ENCODE results near the gene ADGRA3.

ADGRA3 gene

GRCh38 chr4:22522206-22522605 lies 6.3 kb upstream of the ADGRA3 start:
- H3K9me3 Mint-ChIP-seq = no peaks in the 10 kb centered on the region
- no peak overlapping the region for H3K27ac Mint-ChIP-seq

GRCh38 chr4:22521240-22521639 lies 5.4 kb upstream of the ADGRA3 start:
- H3K4me3 Mint-ChIP-seq = no peak overlapping the region
- peaks cover 21% of the 10 kb centered on the region for H3K27me3 Mint-ChIP-seq
- no peaks in the 10 kb centered on the region for H3K9me3 Mint-ChIP-seq
- no peak overlapping the region for H3K27ac Mint-ChIP-seq
- peaks cover 7% of the 10 kb centered on the region for H3K4me1 Mint-ChIP-seq (ENCODE audit: low read depth)
- H3K36me3 Mint-ChIP-seq (ENCODE audit: low read depth) = no peaks in the 10 kb centered on the region

More at GRCh38 chr4:22522206-22522605, 6.3 kb upstream of the ADGRA3 start:
- H3K4me3 Mint-ChIP-seq = no peak overlapping the region
- peaks cover 13% of the 10 kb centered on the region for H3K27me3 Mint-ChIP-seq
- H3K36me3 Mint-ChIP-seq (ENCODE audit: low read depth) = no peaks in the 10 kb centered on the region
- no peaks in the 10 kb centered on the region for H3K4me1 Mint-ChIP-seq (ENCODE audit: low read depth)

- H3K4me3 Mint-ChIP-seq = peak overlapping the region; percentile 92
- no peaks in the 10 kb centered on the region for H3K9me3 Mint-ChIP-seq
- no peaks in the 10 kb centered on the region for H3K36me3 Mint-ChIP-seq (ENCODE audit: low read depth)
- H3K27me3 Mint-ChIP-seq = peaks cover 38% of the 10 kb centered on the region
- H3K27ac Mint-ChIP-seq = peak overlapping the region; percentile 91
- peaks cover 25% of the 10 kb centered on the region for H3K4me1 Mint-ChIP-seq (ENCODE audit: low read depth)
Observed at GRCh38 chr4:22515145-22515887, 550 bp downstream of the ADGRA3 start.

GRCh38 chr4:22514481-22514880 lies 1.4 kb downstream of the ADGRA3 start:
- Mint-ChIP-seq H3K27ac (no peak overlapping the region), H3K36me3 (ENCODE audit: low read depth) (no peaks in the 10 kb centered on the region), H3K27me3 (peaks cover 38% of the 10 kb centered on the region), H3K4me1 (ENCODE audit: low read depth) (peaks cover 25% of the 10 kb centered on the region), H3K4me3 (peak overlapping the region; percentile 92), H3K9me3 (no peaks in the 10 kb centered on the region)

- Mint-ChIP-seq H3K27ac (no peak overlapping the region), H3K27me3 (peaks cover 37% of the 10 kb centered on the region), H3K36me3 (ENCODE audit: low read depth) (no peaks in the 10 kb centered on the region), H3K4me3 (peak overlapping the region; percentile 92), H3K4me1 (ENCODE audit: low read depth) (peaks cover 25% of the 10 kb centered on the region), H3K9me3 (no peaks in the 10 kb centered on the region)
Observed at GRCh38 chr4:22514001-22514400, 1.9 kb downstream of the ADGRA3 start.

GRCh38 chr4:22512306-22512705 lies 3.6 kb downstream of the ADGRA3 start:
- Mint-ChIP-seq H3K4me3 (no peak overlapping the region), H3K9me3 (no peaks in the 10 kb centered on the region), H3K36me3 (ENCODE audit: low read depth) (no peaks in the 10 kb centered on the region), H3K4me1 (ENCODE audit: low read depth) (peaks cover 25% of the 10 kb centered on the region), H3K27me3 (peaks cover 27% of the 10 kb centered on the region), H3K27ac (no peak overlapping the region)

GRCh38 chr4:22510750-22511149 lies 5.1 kb downstream of the ADGRA3 start:
- H3K4me1 Mint-ChIP-seq (ENCODE audit: low read depth) = peaks cover 20% of the 10 kb centered on the region
- H3K27ac Mint-ChIP-seq = no peak overlapping the region
- H3K9me3 Mint-ChIP-seq = no peaks in the 10 kb centered on the region
- H3K36me3 Mint-ChIP-seq (ENCODE audit: low read depth) = no peaks in the 10 kb centered on the region
- no peak overlapping the region for H3K4me3 Mint-ChIP-seq
- peaks cover 18% of the 10 kb centered on the region for H3K27me3 Mint-ChIP-seq

- peaks cover 21% of the 10 kb centered on the region for H3K4me1 Mint-ChIP-seq (ENCODE audit: low read depth)
- H3K27ac Mint-ChIP-seq = no peak overlapping the region
- H3K36me3 Mint-ChIP-seq (ENCODE audit: low read depth) = no peaks in the 10 kb centered on the region
- peaks cover 6% of the 10 kb centered on the region for H3K27me3 Mint-ChIP-seq
- H3K9me3 Mint-ChIP-seq = no peaks in the 10 kb centered on the region
- no peak overlapping the region for H3K4me3 Mint-ChIP-seq
Observed at GRCh38 chr4:22508376-22508775, 7.5 kb downstream of the ADGRA3 start.

GRCh38 chr4:22504922-22505321 lies 10.9 kb downstream of the ADGRA3 start:
- Mint-ChIP-seq H3K27ac (no peak overlapping the region), H3K4me1 (ENCODE audit: low read depth) (peaks cover 18% of the 10 kb centered on the region), H3K4me3 (no peak overlapping the region), H3K9me3 (no peaks in the 10 kb centered on the region), H3K36me3 (ENCODE audit: low read depth) (no peaks in the 10 kb centered on the region), H3K27me3 (no peaks in the 10 kb centered on the region)

- H3K36me3 Mint-ChIP-seq (ENCODE audit: low read depth) = no peaks in the 10 kb centered on the region
Observed at GRCh38 chr4:22504447-22504846, 11.4 kb downstream of the ADGRA3 start.

GRCh38 chr4:22502895-22503814 lies 12.7 kb downstream of the ADGRA3 start:
- no peaks in the 10 kb centered on the region for H3K9me3 Mint-ChIP-seq

More at GRCh38 chr4:22504447-22504846, 11.4 kb downstream of the ADGRA3 start:
- no peaks in the 10 kb centered on the region for H3K9me3 Mint-ChIP-seq
- H3K4me3 Mint-ChIP-seq = no peak overlapping the region
- H3K27ac Mint-ChIP-seq = no peak overlapping the region
- no peaks in the 10 kb centered on the region for H3K27me3 Mint-ChIP-seq
- H3K4me1 Mint-ChIP-seq (ENCODE audit: low read depth) = peaks cover 18% of the 10 kb centered on the region

GRCh38 chr4:22501715-22502095 lies 14.2 kb downstream of the ADGRA3 start:
- Mint-ChIP-seq H3K27ac (no peak overlapping the region), H3K4me3 (no peak overlapping the region), H3K27me3 (no peaks in the 10 kb centered on the region), H3K4me1 (ENCODE audit: low read depth) (peaks cover 18% of the 10 kb centered on the region), H3K9me3 (no peaks in the 10 kb centered on the region), H3K36me3 (ENCODE audit: low read depth) (no peaks in the 10 kb centered on the region)

More at GRCh38 chr4:22502895-22503814, 12.7 kb downstream of the ADGRA3 start:
- Mint-ChIP-seq H3K27ac (no peak overlapping the region), H3K36me3 (ENCODE audit: low read depth) (no peaks in the 10 kb centered on the region), H3K4me3 (no peak overlapping the region), H3K27me3 (no peaks in the 10 kb centered on the region), H3K4me1 (ENCODE audit: low read depth) (peaks cover 18% of the 10 kb centered on the region)

- Mint-ChIP-seq H3K27me3 (no peaks in the 10 kb centered on the region), H3K9me3 (no peaks in the 10 kb centered on the region), H3K36me3 (ENCODE audit: low read depth) (no peaks in the 10 kb centered on the region), H3K4me3 (peak overlapping the region; percentile 60), H3K27ac (no peak overlapping the region), H3K4me1 (ENCODE audit: low read depth) (peaks cover 18% of the 10 kb centered on the region)
Observed at GRCh38 chr4:22500831-22501714, 14.8 kb downstream of the ADGRA3 start.

GRCh38 chr4:22500128-22500611 lies 15.7 kb downstream of the ADGRA3 start:
- Mint-ChIP-seq H3K4me1 (ENCODE audit: low read depth) (peaks cover 9% of the 10 kb centered on the region), H3K36me3 (ENCODE audit: low read depth) (no peaks in the 10 kb centered on the region), H3K4me3 (no peak overlapping the region), H3K9me3 (no peaks in the 10 kb centered on the region), H3K27me3 (no peaks in the 10 kb centered on the region), H3K27ac (no peak overlapping the region)
